Rectal smooth muscle tissue (tissue), 1 donor: ENCODE results near the gene CXXC1.
A peak's percentile ranks its signal among the peaks of the same experiment; 100 is the strongest.

Source experiments
- H3K27ac ChIP-seq: one replicate; pipeline ENCODE4 v1.7.0; 2013; ENCODE audit warnings: low read depth, low read length, inconsistent platforms
- H3K27me3 ChIP-seq: one replicate; pipeline ENCODE4 v1.7.0; 2013; ENCODE audit warnings: low read length; ENCODE audit not compliant: control insufficient read depth, insufficient read depth
- H3K36me3 ChIP-seq: one replicate; pipeline ENCODE4 v1.7.0; 2013; ENCODE audit warnings: low read length; ENCODE audit not compliant: control insufficient read depth, insufficient read depth
- H3K4me1 ChIP-seq: one replicate; pipeline ENCODE4 v1.7.0; 2013; ENCODE audit warnings: low read length; ENCODE audit not compliant: control insufficient read depth, insufficient read depth
- H3K4me3 ChIP-seq: one replicate; pipeline ENCODE4 v1.7.0; 2013; ENCODE audit warnings: low read length
- H3K9ac ChIP-seq: one replicate; pipeline ENCODE4 v1.7.0; 2013; ENCODE audit warnings: low read length

CXXC1 gene

GRCh38 chr18:50287441-50288347 is at the start of gene CXXC1:
CXXC1 (minus strand) TSS chr18:50287692; CDS start chr18:50287589, 103 bp downstream.
- Histone ChIP-seq H3K4me3 (peak within 1 kb of the TSS; percentile 98), H3K4me1 (no peaks in the 10 kb centered on the region), H3K27ac (peak within 1 kb of the TSS; percentile 82), H3K27me3 (no peaks in the 10 kb centered on the region), H3K9ac (peak within 1 kb of the TSS; percentile 86), H3K36me3 (peaks cover 15% of the 10 kb centered on the region)

DNA sequence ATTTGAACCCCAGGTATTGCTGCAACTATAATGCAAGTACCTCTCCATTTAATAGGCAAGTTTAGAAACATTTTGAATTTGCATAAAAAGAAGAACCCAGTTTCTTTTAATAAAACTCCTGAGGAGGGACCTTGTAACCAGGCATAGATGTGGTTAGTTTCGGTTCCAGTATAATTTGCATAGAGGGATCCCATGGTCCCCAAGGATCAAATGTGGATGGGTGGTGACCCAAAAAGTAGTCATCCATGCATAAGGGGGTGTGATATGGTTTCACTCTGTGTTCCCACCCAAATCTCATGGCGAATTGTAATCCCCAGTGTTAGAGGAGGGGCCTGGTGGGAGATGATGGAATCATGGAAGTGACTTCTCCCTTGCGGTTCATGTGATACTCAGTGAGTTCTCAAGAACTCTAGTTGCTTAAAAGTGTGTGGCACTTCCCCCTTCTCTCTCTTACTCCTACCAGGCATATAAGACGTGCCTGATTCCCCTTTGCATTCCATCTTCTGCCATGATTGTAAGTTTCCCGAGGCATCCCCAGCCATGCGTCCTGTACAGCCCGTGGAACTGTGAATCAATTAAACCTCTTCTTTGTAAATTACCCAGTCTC is 47.2 kb upstream of the CXXC1 start:
- Histone ChIP-seq H3K27ac (no peak overlapping the region), H3K27me3 (no peaks in the 10 kb centered on the region), H3K4me3 (no peak overlapping the region), H3K4me1 (no peaks in the 10 kb centered on the region), H3K9ac (no peak overlapping the region), H3K36me3 (no peaks in the 10 kb centered on the region)

GRCh38 chr18:50331691-50332090 is 44.2 kb upstream of the CXXC1 start:
- Histone ChIP-seq H3K9ac (no peak overlapping the region), H3K27ac (no peak overlapping the region), H3K4me3 (no peak overlapping the region), H3K27me3 (no peaks in the 10 kb centered on the region), H3K36me3 (no peaks in the 10 kb centered on the region), H3K4me1 (no peaks in the 10 kb centered on the region)

DNA sequence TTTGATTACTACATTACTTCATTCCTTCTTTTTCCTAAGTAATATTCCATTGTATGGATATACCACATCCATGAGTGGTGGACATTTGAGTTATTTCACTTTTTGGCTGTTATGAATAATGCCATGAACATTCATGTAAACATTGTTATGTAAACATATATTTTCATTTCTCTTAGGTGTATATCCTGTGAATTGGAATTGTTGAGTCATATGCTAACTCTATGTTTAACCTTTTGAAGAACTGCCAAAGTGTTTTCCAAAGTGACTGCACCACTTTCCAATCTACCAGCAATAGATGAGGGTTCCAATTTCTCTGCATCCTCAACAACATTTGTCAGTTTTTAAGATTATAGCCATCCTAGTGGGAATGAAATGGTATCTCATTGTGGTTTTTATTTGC is 42.7 kb upstream of the CXXC1 start:
- no peaks in the 10 kb centered on the region for H3K36me3 ChIP-seq
- H3K4me3 ChIP-seq: no peak overlapping the region
- no peaks in the 10 kb centered on the region for H3K27me3 ChIP-seq
- H3K9ac ChIP-seq: no peak overlapping the region
- no peak overlapping the region for H3K27ac ChIP-seq
- no peaks in the 10 kb centered on the region for H3K4me1 ChIP-seq

- H3K27ac ChIP-seq: no peak overlapping the region
These were observed 40.5 kb upstream of the CXXC1 start for GRCh38 chr18:50327983-50328382.

DNA sequence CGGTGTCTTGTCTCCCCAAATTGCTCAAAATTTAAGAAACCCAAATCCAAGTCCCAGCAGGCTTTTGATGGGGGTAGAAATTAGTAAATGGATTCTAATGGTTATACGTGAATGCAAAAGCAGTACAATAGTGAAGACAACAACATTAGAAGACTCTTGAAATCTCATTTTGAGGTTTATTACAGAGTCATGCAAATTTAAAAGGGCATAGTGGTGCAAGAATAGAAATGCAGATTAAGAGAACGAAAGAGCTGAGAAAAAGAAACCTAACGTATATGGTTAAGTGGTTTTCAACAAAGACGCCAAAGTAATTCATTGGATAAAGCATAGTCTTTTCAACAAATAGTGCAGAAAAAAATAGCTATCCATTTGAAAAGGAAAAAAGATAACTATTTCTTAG is 33.2 kb upstream of the CXXC1 start:
- no peak overlapping the region for H3K27ac ChIP-seq
- no peaks in the 10 kb centered on the region for H3K4me1 ChIP-seq
- H3K27me3 ChIP-seq: no peaks in the 10 kb centered on the region

More at GRCh38 chr18:50327983-50328382, 40.5 kb upstream of the CXXC1 start:
- H3K36me3 ChIP-seq: no peaks in the 10 kb centered on the region
- no peak overlapping the region for H3K9ac ChIP-seq
- no peaks in the 10 kb centered on the region for H3K4me1 ChIP-seq
- H3K4me3 ChIP-seq: no peak overlapping the region
- H3K27me3 ChIP-seq: no peaks in the 10 kb centered on the region

GRCh38 chr18:50315100-50315871 is 27.8 kb upstream of the CXXC1 start:
- Histone ChIP-seq H3K4me3 (no peak overlapping the region), H3K27ac (no peak overlapping the region), H3K4me1 (no peaks in the 10 kb centered on the region), H3K9ac (no peak overlapping the region), H3K36me3 (no peaks in the 10 kb centered on the region), H3K27me3 (peaks cover 4% of the 10 kb centered on the region)

More for the DNA sequence above, 33.2 kb upstream of the CXXC1 start:
- Histone ChIP-seq H3K36me3 (no peaks in the 10 kb centered on the region), H3K9ac (no peak overlapping the region), H3K4me3 (no peak overlapping the region)

- Histone ChIP-seq H3K27me3 (peaks cover 4% of the 10 kb centered on the region), H3K36me3 (no peaks in the 10 kb centered on the region), H3K4me3 (no peak overlapping the region), H3K27ac (no peak overlapping the region), H3K4me1 (no peaks in the 10 kb centered on the region), H3K9ac (no peak overlapping the region)
These were observed 26.5 kb upstream of the CXXC1 start for GRCh38 chr18:50313873-50314460.

GRCh38 chr18:50313031-50313607 is 25.6 kb upstream of the CXXC1 start:
- Histone ChIP-seq H3K9ac (no peak overlapping the region), H3K4me3 (no peak overlapping the region), H3K36me3 (no peaks in the 10 kb centered on the region), H3K27me3 (peaks cover 4% of the 10 kb centered on the region), H3K27ac (no peak overlapping the region), H3K4me1 (no peaks in the 10 kb centered on the region)

- H3K4me3 ChIP-seq: no peak overlapping the region
- no peak overlapping the region for H3K27ac ChIP-seq
- H3K9ac ChIP-seq: no peak overlapping the region
- no peaks in the 10 kb centered on the region for H3K36me3 ChIP-seq
- H3K27me3 ChIP-seq: peaks cover 4% of the 10 kb centered on the region
- H3K4me1 ChIP-seq: no peaks in the 10 kb centered on the region
These were observed 25.0 kb upstream of the CXXC1 start for GRCh38 chr18:50312296-50313030.

DNA sequence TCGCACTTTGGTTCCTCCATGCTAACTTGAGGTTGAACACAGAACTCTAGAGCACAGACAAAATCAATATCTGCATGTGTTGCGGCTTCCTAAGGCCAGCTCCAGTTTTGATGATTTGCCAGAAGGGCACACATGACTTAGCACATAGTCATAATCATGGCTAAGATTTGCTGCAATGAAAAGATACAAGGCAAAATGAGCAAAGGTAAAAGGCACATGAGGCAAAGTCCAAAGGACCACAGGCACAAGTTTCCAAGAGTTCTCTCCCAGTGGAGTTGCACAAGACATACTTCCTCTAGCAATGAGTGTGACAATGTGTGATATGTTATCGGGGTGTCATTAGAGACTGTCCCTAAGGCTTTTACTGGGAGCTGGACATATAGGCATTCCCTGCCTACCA is 24.2 kb upstream of the CXXC1 start:
- no peak overlapping the region for H3K27ac ChIP-seq
- H3K9ac ChIP-seq: no peak overlapping the region
- H3K4me3 ChIP-seq: no peak overlapping the region
- H3K27me3 ChIP-seq: peaks cover 4% of the 10 kb centered on the region
- H3K36me3 ChIP-seq: no peaks in the 10 kb centered on the region
- no peaks in the 10 kb centered on the region for H3K4me1 ChIP-seq
